OCI-LY1 (cell line): ENCODE measurements around the gene DAAM2.

Experiments used
- EZH2 ChIP-seq: fragments of 200-600 bp; sonication (generic), shearing (Covaris generic); IDR thresholded peaks from 2 replicates; pipeline ENCODE4 v1.8.0; 2017; ENCODE audit warnings: borderline replicate concordance, mixed run types, mild to moderate bottlenecking, antibody characterized with exemption, low read length, moderate library complexity, mixed read lengths
- TF ChIP-seq, protein P1 (sequence below): fragments of 200-600 bp; sonication (generic), shearing (Covaris generic); IDR thresholded peaks from 2 replicates; pipeline ENCODE4 v1.5.1; 2017; ENCODE audit warnings: mild to moderate bottlenecking, antibody characterized with exemption, low read length, moderate library complexity, mixed read lengths

DNA sequence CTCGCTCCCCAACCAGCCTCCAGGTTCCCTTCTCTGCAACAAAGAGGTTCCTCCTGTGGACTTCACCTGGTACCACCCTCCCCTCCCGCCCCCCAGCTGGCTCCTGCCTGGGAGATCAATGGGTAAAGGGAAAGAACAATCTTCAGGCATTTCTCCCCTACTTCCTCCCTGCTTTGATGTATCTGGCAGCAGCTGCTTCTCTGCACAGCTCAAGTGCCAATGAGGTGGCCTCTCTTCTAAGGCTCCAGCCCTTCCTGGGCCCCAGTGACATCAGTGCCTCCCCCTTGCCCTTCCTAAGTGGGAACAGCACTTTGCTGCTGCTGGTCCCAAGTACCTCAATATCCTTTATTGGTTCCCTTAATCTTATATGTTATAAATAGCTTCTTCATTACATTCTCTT lies 118.6 kb downstream of the DAAM2 start:
- TF ChIP-seq, protein P1, sequence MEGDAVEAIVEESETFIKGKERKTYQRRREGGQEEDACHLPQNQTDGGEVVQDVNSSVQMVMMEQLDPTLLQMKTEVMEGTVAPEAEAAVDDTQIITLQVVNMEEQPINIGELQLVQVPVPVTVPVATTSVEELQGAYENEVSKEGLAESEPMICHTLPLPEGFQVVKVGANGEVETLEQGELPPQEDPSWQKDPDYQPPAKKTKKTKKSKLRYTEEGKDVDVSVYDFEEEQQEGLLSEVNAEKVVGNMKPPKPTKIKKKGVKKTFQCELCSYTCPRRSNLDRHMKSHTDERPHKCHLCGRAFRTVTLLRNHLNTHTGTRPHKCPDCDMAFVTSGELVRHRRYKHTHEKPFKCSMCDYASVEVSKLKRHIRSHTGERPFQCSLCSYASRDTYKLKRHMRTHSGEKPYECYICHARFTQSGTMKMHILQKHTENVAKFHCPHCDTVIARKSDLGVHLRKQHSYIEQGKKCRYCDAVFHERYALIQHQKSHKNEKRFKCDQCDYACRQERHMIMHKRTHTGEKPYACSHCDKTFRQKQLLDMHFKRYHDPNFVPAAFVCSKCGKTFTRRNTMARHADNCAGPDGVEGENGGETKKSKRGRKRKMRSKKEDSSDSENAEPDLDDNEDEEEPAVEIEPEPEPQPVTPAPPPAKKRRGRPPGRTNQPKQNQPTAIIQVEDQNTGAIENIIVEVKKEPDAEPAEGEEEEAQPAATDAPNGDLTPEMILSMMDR, result no peak
- no peak for TF ChIP-seq EZH2
